Cardiac muscle cell (in vitro differentiated cells and primary cell): ENCODE results near the gene NDUFA12. TPM values are rescaled to one million over a fixed set of nuclear protein-coding genes. Genes with fewer than 3 reads are reported as not detected.

Experiments
- DNase-seq, 2 donors: peaks; one replicate each; pipeline versions ENCODE4 v3.0.0 to v3.0.0-alpha.2; 2010 to 2017; ENCODE audit warnings: low read depth in 1 of 2, low spot score in 1 of 2
- H3K27ac ChIP-seq: fragments of 200-600 bp; sonication (generic); 2 replicates; pipeline ENCODE4 v1.5.1; 2016
- H3K27me3 ChIP-seq: fragments of 200-600 bp; sonication (generic); 2 replicates; pipeline ENCODE4 v1.6.0; 2016; ENCODE audit warnings: control low read depth
- H3K36me3 ChIP-seq: fragments of 200-600 bp; sonication (generic); 2 replicates; pipeline ENCODE4 v1.5.1; 2016; ENCODE audit warnings: control low read depth
- H3K4me1 ChIP-seq: fragments of 200-600 bp; sonication (generic); 2 replicates; pipeline ENCODE4 v1.8.1; 2017; ENCODE audit warnings: low read depth, mild to moderate bottlenecking, mixed run types
- H3K4me3 ChIP-seq: fragments of 200-600 bp; sonication (generic); 2 replicates; pipeline ENCODE4 v1.5.1; 2016; ENCODE audit warnings: mild to moderate bottlenecking
- H3K9me3 ChIP-seq: fragments of 200-600 bp; sonication (generic); 2 replicates; pipeline ENCODE4 v1.5.1; 2017; ENCODE audit warnings: low read depth, mild to moderate bottlenecking, control low read depth
- polyA plus RNA-seq: library from polyadenylated mRNA; unstranded; fragments of >200 nt; fragmentation: Nextera tagmentation; extraction: Ambion mirVana; gene quantifications from 2 replicates; pipeline ENCODE4 v1.2.1, GENCODE V29; 2016
- total RNA-seq: library from RNA; depleted of rRNA; stranded (reverse); fragments of >200 nt; gene quantifications from 2 replicates; pipeline ENCODE4 v1.2.3, GENCODE V29; 2016
- TF ChIP-seq, protein P1 (sequence below): IDR thresholded peaks from 2 replicates; pipeline ENCODE4 v1.5.1; 2012; ENCODE audit warnings: low read depth, mild to moderate bottlenecking, low read length

Gene NDUFA12
- total and polyA plus RNA-seq, 2 experiments from 2014 or later = 157 to 321 TPM

DNA sequence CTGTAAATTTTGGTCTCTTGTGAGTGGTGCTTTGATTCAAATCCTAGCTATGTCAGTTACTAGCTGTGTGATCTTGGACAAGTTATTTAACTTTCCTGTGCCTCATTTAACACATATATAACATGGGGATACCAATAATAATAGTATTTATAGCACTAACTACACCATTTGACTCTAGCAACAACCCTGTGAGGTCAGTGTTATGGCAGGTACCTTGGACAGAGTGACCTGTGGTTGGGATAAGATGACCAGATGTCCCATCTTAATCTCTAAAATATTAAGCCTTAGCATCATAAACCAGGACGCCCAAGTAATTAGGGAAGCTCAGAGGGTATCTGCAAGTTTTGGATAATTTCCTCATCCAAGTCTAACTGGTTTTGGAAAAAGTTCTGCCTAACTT lies 73.7 kb downstream of the NDUFA12 start:
- H3K4me3 ChIP-seq = no peak overlapping the region
- H3K9me3 ChIP-seq = no peaks in the 10 kb centered on the region
- TF ChIP-seq, protein P1, sequence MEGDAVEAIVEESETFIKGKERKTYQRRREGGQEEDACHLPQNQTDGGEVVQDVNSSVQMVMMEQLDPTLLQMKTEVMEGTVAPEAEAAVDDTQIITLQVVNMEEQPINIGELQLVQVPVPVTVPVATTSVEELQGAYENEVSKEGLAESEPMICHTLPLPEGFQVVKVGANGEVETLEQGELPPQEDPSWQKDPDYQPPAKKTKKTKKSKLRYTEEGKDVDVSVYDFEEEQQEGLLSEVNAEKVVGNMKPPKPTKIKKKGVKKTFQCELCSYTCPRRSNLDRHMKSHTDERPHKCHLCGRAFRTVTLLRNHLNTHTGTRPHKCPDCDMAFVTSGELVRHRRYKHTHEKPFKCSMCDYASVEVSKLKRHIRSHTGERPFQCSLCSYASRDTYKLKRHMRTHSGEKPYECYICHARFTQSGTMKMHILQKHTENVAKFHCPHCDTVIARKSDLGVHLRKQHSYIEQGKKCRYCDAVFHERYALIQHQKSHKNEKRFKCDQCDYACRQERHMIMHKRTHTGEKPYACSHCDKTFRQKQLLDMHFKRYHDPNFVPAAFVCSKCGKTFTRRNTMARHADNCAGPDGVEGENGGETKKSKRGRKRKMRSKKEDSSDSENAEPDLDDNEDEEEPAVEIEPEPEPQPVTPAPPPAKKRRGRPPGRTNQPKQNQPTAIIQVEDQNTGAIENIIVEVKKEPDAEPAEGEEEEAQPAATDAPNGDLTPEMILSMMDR = no peak
- H3K27ac ChIP-seq = no peak overlapping the region
- H3K27me3 ChIP-seq = no peaks in the 10 kb centered on the region
- H3K36me3 ChIP-seq = no peaks in the 10 kb centered on the region
- no peaks in the 10 kb centered on the region for H3K4me1 ChIP-seq
- DNase-seq = no peak

DNA sequence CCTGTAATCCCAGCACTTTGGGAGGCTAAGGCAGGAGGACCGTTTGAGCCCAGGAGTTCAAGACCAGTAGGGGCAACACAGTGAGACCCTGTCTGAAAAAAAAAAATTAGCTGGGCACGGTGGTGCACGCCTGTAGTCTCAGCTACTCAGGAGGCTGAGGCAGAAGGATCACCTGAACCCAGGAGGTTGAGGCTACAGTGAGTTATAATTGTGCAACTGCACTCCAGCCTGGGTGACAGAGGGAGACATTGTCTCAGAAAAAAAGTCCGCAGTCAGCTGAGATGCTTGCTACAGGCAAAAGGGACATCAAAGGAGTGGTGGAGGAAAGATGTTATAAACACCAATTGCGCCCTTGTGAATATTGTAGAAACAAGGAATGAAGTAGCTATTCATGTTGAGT lies 77.8 kb downstream of the NDUFA12 start:
- TF ChIP-seq, protein P1 = no peak
- no peaks in the 10 kb centered on the region for H3K4me1 ChIP-seq

DNA sequence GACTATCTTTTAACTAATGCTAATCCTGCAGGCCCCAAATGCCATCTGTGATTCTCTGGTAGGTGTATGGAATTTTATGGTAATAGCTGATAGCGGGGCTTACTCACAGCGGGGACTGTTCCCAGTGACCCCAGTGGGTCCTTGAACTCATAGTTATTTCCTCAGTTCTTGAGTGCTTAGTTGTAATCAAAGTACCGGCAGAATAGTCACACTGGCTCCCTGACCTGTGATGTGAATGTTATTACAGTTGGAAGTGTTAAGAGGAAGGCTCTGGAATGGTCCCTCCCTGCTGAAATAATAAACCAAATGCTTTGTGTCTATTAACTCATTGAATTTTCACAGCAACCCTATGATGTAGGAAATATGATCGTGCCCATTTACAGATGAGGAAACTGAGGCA lies 78.3 kb downstream of the NDUFA12 start:
- DNase-seq = no peak
- TF ChIP-seq, protein P1 = no peak

More for the DNA sequence above, 77.8 kb downstream of the NDUFA12 start:
- Histone ChIP-seq H3K4me3 (no peak overlapping the region), H3K27ac (no peak overlapping the region), H3K9me3 (no peaks in the 10 kb centered on the region), H3K27me3 (no peaks in the 10 kb centered on the region), H3K36me3 (no peaks in the 10 kb centered on the region)
- DNase-seq = no peak

DNA sequence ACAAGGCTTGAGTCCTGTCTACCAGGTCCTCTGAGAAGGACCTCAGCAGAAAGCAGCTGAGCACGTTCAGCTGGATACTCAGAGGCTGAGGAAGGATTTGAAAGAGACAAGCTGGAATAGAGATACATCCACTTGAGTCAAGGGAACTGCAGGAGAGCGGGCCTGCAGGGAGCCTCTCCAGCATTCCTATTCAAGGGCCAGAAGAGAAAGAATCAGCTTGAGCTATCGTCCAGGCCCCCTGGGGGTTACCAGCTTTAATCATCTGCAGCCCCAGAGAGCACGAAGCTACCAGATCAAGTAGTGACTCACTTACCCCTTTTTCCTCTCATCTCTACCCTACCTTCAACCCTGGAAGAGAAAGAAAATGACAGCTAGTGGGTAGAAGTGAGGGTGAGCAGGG lies 80.9 kb downstream of the NDUFA12 start:
- Histone ChIP-seq H3K27ac (no peak overlapping the region), H3K27me3 (no peaks in the 10 kb centered on the region), H3K4me3 (no peak overlapping the region), H3K9me3 (no peaks in the 10 kb centered on the region), H3K36me3 (no peaks in the 10 kb centered on the region), H3K4me1 (no peaks in the 10 kb centered on the region)
- TF ChIP-seq, protein P1 = no peak
- DNase-seq = no peak

More for the DNA sequence above, 78.3 kb downstream of the NDUFA12 start:
- Histone ChIP-seq H3K4me1 (no peaks in the 10 kb centered on the region), H3K36me3 (no peaks in the 10 kb centered on the region), H3K27ac (no peak overlapping the region), H3K27me3 (no peaks in the 10 kb centered on the region), H3K4me3 (no peak overlapping the region), H3K9me3 (no peaks in the 10 kb centered on the region)

Other genes starting within 250 kb of the NDUFA12 start
- gene NR2C1, start 69.9 kb upstream of the NDUFA12 start, total RNA-seq = 78.3 and 113 TPM in 2 replicates
- 38.1 and 61.2 TPM in 2 replicates for gene NR2C1, start 69.9 kb upstream of the NDUFA12 start, polyA plus RNA-seq
- gene FGD6, start 213.8 kb upstream of the NDUFA12 start, total RNA-seq = 12.4 and 19.4 TPM in 2 replicates
- 10.7 and 13.2 TPM in 2 replicates for gene FGD6, start 213.8 kb upstream of the NDUFA12 start, polyA plus RNA-seq
- gene VEZT, start 214.1 kb upstream of the NDUFA12 start, total RNA-seq = 50.6 and 52.5 TPM in 2 replicates
- 56.9 and 62.9 TPM in 2 replicates for gene VEZT, start 214.1 kb upstream of the NDUFA12 start, polyA plus RNA-seq